ENCODE measurements around the gene FARP1.

FARP1 gene

DNA sequence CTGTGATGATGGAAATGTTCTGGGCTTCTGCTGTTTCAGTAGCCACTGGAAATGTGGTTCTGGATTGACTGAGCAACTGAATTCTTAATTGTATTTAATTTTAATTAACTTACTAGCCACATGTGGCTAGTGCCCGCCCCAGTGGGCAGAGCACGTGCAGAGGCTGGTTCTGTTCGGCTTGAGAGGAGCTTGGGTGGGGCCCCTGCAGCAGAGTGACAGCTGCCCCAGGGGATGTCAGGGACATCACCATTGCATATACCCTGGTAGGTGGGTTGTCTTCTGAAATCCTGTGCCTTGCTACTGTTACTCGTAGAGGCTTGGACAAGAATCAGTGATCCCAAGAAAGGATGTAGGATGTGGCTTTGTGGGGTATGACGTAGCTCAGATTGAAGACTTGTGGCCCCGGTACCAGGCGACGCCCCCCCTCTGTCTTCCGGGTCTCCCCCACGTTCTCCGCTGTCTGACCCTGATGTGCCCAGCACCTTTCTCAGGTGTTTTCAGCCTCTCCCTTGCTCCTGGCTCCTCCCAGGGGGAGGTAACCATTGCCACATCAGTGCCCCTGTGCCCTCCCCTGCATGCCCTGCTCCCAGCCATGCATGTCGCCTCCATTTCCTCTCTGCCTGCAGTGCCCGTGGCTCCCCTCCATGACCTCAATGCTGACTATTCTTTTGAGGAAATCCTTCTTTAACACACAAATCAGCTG, 136.7 kb downstream of the FARP1 start:
- no peak for DNase-seq (ENCODE audit: low read depth, low spot score)

- DNase-seq (ENCODE audit: low read depth, low spot score), result no peak
Observed at GRCh38 chr13:98280176-98280510, 137.2 kb downstream of the FARP1 start.

- no peak for DNase-seq (ENCODE audit: low read depth, low spot score)
Observed at GRCh38 chr13:98284679-98285078, 141.8 kb downstream of the FARP1 start.

- no peak for DNase-seq (ENCODE audit: low read depth, low spot score)
Observed at GRCh38 chr13:98285317-98285716, 142.4 kb downstream of the FARP1 start.

DNA sequence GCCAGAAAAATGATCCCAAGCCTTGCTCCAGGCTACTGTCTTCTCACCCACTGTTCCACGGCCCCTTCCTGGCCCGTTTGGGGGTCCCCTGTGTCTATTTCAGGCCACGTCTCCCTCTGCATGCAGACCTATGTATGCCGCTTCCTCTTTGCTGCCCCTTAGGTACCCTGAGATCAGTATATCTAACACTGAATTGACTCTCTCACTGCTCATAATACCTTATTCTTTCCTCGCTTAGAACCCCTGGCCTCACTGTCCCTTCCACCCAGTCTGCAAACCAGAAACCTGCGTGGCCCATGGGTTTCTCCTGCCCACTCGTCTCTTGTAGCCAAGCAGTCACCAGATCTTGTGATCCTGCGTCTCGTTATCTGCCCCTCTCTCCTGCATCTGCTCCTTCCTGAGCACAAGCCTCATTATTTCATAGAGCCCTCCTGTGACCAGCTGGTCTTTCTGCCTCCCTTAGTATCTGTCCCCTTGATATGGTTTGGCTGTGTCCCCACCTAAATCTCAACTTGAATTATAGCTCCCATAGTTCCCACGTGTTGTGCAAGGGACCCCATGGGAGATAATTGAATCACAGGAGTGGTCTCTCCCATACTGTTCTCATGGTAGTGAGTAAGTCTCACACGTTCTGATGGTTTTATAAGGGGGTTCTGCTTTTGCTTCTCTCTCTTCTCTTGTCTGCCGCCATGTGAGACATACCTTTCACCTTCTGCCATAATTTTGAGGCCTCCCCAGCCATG, 143.1 kb downstream of the FARP1 start:
- DNase-seq (ENCODE audit: low read depth, low spot score), result no peak

- no peak for DNase-seq (ENCODE audit: low read depth, low spot score)
Observed at GRCh38 chr13:98286799-98287198, 143.9 kb downstream of the FARP1 start.

DNA sequence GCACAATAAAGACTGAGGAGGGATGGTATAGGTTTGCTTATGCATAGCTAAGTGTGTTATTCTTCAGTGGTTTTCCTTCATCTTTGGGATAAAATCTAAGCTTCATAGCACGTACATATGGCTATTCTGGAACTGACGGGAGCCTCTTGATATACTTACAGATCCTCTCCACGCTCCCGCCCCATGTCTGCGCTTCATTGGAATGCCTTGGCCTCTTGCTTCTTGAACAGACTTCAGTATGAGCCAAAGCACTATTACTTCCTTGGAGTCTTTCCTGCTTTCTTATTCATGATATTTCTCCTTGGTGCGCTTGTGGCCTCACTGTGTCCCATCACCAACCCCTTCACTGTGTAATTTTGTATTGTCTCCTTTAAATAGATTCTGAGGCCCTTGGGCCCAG, 145.3 kb downstream of the FARP1 start:
- DNase-seq (ENCODE audit: low read depth, low spot score), result no peak

GRCh38 chr13:98289339-98289945, 146.5 kb downstream of the FARP1 start:
- DNase-seq (ENCODE audit: low read depth, low spot score), result no peak

GRCh38 chr13:98290261-98290660, 147.4 kb downstream of the FARP1 start:
- no peak for DNase-seq (ENCODE audit: low read depth, low spot score)

GRCh38 chr13:98291658-98292057, 148.8 kb downstream of the FARP1 start:
- DNase-seq (ENCODE audit: low read depth, low spot score), result no peak

DNA sequence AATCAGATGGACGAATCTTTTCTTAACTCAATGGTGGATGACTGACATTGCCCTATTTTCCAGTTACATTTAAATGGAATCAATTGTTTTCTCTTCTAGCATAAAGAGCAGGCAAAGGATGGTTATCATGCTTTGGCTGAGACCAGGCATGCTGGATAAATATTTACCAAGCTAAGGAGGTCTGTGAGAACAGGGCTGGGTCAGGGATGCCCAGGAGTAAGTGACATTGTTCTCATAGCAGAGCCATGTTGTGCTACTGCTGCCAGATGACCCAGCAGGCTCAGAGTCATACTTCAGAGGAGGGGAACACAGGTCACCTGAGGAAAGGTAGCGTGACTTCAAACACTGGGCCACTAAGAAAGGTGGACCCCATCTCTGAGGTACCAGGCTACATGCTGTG, 150.2 kb downstream of the FARP1 start:
- DNase-seq (ENCODE audit: low read depth, low spot score), result no peak

DNA sequence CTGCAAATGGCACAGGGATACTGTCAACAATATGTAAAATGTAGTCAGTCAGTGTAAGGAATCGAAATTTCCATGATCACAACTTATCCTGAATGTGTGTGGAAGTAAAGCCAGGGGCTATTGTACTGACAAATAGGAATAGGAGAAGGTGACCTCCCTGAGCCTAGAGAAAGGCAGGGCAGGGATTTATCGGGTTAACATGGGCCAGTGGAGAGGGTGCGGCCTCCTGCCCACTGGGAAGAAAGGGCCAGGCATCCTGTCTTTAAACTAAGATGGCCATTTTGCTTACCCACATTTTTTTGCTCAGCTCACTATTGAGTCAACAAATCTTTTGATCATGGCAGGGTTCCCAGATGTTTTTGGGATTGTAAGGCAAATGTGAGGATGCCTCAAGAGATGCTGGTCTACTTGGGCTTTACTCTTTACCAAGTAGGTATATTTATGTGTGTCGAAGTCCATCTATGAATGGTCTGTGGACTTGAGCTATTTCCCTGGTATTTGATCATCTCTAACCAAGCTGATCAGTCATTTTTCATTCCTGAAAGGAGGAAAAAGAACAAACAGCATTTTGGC, 150.8 kb downstream of the FARP1 start:
- no peak for DNase-seq (ENCODE audit: low read depth, low spot score)

DNA sequence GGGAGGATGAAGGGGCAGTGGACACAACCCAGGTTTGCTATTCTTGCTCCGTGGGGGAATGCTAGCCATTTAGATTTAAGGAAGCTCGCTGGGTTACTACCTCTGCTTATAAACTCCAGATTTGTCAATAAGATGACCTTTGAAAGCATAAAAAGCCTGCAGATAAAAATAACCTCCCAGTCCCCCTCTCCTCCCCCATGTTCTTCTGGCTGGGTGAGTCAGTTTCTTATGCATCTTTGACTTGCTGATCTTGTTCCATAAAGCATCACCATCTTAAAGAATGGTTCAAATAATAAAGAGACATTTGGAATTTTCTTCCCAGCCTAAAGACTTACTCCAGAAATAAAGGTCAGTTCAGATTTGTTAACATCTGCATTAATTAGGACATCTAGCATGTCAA, 152.5 kb downstream of the FARP1 start:
- DNase-seq (ENCODE audit: low read depth, low spot score), result no peak

DNA sequence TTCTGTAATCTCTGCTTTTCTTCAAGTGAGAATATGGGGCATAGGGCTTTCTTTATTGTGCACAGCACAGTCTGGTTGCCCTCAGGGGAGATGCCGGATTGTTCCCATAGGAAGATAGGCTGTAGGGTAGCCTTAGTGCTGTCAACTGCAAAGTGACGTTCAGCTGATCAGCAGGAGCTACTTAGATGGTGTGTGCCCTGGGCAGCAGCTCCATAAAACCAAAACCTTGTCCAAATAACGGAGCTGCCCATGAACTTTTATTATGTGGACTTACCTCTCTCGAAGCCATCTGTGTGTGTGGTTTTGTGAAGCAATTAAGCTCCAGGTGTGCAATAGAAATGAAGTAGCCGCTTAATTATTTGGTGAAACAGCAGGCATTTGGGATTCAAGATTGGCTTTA, 154.2 kb downstream of the FARP1 start:
- no peak for DNase-seq (ENCODE audit: low read depth, low spot score)

DNA sequence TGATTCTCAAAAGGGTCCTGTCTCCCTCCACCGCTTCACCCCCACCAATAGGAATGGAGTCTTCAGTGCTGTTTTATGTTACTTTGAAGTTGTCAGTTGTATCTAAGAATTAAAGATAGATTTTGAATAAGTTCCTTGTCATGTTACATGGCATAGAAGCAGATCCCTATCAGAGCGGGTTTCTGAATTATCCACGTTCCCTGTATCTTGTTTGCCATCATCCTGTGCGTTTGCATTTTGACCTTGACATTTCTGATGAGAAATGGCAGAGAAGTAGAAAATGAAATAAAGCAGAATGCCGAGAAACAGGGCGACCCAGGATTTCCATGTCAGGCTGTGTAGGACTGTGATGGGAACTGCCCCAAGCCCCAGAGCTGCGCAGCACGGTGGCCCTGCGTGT, 154.9 kb downstream of the FARP1 start:
- no peak for DNase-seq (ENCODE audit: low read depth, low spot score)

DNA sequence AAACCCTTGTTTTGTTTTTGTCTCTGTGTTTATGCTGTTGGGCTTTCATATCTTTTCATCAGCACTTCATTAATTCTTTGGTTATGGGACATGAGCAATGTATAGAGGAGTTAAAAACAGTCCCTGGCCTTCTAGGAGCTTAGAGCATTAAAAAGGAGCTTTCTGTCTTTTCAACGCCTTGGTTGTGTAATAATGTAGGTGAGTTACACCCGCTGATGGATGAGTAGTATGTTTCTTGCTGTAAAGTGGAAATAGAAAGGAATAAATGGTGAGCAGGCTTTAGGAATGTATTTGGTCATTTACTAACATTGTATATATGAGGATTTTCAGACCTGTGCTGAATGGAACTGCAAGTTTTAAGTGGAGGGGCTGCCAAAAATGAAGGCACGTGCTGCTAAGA, 155.7 kb downstream of the FARP1 start:
- DNase-seq (ENCODE audit: low read depth, low spot score), result no peak

DNA sequence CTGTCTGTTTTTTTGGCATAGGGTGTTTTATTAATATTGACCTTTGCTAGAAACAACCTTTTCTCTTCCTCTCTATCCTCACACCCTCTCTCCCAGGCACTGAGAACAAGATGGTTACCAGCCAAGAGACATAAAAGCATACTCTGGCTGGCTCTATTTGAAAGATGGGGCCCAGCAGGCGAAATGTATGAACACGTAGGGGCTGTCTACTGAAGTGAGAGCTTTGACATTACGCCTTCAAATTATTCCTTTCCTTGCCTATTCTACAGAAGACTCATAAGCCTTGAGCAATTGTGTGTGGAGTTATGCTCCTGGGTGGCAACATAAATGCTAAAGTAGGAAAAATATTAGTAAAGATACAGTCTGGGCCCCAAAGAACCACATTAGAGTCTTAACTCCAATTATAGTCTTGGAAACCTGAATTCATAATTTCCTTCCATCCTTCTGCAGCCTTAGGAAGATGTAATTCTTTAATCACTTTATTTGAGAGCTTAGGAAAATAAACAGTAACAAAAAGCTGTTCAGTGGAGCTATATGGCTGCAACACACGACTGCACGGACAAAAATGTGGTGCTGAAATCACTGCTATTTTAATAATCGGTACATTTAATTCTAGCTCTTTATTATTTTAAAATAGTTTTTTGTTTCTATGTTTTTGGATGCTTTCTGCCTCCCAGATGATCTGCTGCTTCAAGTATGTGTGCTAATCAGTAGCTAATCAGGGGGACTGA, 156.5 kb downstream of the FARP1 start:
- DNase-seq (ENCODE audit: low read depth, low spot score), result no peak

DNA sequence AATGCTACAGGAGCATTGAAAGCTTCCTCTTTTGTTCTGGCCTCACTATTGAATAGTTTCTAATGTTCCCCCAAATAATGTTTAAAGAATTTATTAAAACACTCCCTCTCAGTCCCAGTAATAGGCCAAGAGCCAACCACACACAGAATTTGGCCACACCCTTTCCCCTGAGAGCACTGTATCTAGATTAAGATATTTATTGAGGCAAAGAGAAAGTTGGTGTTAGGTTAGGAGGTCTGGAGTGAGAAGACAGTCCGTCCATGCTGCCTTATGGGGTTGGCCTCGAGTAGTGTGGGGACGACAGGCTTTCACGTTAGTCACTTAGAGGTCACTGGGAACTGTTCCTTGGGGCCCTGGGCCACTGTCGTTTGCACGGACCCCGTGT, 157.1 kb downstream of the FARP1 start:
- no peak for DNase-seq (ENCODE audit: low read depth, low spot score)

DNA sequence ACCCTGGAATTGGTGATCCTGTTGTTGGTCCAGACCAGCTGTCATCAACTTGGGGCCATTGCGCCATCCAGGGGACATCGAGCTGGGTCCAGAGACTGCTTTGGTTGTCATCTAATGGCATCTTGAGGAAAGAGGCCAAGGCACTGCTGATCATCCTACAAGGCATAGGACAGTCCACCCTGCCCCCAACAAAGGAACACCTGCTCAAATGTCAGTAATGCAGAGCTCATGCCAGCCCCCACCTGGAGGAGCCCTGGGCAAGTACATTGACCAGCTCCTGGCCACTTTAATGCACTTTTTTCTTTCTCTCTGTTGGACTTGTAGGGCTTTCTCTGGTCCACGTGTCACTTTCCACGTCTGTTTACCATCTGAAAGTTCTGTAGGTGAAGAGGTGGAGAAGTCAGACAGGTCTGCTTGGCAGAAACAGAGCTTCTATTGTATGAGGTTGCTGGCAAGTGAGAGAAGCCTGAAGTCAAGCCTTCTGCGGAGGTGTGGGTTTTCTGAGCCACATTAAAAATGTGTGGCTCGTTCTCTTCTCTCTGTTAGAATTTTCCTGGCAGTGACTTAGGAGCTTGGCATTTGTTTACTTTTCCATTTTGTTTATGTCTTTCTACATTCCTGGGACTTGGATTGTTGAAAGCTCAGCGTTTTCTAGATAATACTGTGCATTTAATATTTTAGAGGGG, 158.2 kb downstream of the FARP1 start:
- no peak for DNase-seq (ENCODE audit: low read depth, low spot score)

GRCh38 chr13:98301721-98302120, 158.8 kb downstream of the FARP1 start:
- DNase-seq (ENCODE audit: low read depth, low spot score), result no peak

- DNase-seq (ENCODE audit: low read depth, low spot score), result no peak
Observed at GRCh38 chr13:98303858-98304257, 161.0 kb downstream of the FARP1 start.

DNA sequence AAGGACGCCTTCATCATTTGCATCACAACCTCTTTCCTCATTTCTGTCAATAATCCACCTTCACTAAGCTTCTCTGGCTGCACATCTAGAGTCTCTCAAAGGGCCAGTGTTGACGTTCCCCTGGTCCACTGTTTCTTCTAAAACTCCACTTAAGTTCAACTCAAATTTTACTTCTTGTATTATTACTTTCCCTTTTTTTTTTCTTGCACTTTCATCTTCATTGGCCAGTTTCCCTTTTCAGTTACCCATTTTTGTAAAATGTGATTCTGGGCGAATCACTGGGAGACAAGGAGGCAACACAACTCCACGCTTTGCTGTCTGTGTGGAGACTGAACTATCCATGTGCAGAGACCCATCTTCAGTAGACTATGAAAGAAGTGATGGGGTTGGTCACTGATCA, 162.8 kb downstream of the FARP1 start:
- no peak for DNase-seq (ENCODE audit: low read depth, low spot score)

Data from activated naive CD8-positive, alpha-beta T cell treated with anti-CD3 and anti-CD28 coated beads, Interleukin-2, amount 50 U/mL, for 16 hours (primary cell).